ENCODE results near the gene NAV2.

NAV2 gene

GRCh38 chr11:20055312-20055711 lies 342.7 kb downstream of the NAV2 start:
- ATAC-seq = no peak

GRCh38 chr11:20056109-20056949 lies 343.7 kb downstream of the NAV2 start:
- ATAC-seq (no peak), DNase-seq (no peak)
- no peaks in the 10 kb centered on the region for H3K9me3 Mint-ChIP-seq
- no peak overlapping the region for H3K27ac Mint-ChIP-seq
- H3K4me1 Mint-ChIP-seq = no peaks in the 10 kb centered on the region
- no peaks in the 10 kb centered on the region for H3K27me3 Mint-ChIP-seq
- no peak overlapping the region for H3K4me3 Mint-ChIP-seq
- no peaks in the 10 kb centered on the region for H3K36me3 Mint-ChIP-seq (ENCODE audit: low read depth)

More at GRCh38 chr11:20055312-20055711, 342.7 kb downstream of the NAV2 start:
- no peaks in the 10 kb centered on the region for H3K4me1 Mint-ChIP-seq
- no peak for DNase-seq
- no peaks in the 10 kb centered on the region for H3K36me3 Mint-ChIP-seq (ENCODE audit: low read depth)
- no peaks in the 10 kb centered on the region for H3K27me3 Mint-ChIP-seq
- no peak overlapping the region for H3K4me3 Mint-ChIP-seq
- H3K27ac Mint-ChIP-seq = no peak overlapping the region
- no peaks in the 10 kb centered on the region for H3K9me3 Mint-ChIP-seq

GRCh38 chr11:20056950-20057943 lies 344.6 kb downstream of the NAV2 start:
- H3K4me1 Mint-ChIP-seq = no peaks in the 10 kb centered on the region
- DNase-seq (no peak), ATAC-seq (no peak)
- H3K4me3 Mint-ChIP-seq = no peak overlapping the region
- H3K36me3 Mint-ChIP-seq (ENCODE audit: low read depth) = no peaks in the 10 kb centered on the region
- H3K9me3 Mint-ChIP-seq = no peaks in the 10 kb centered on the region
- H3K27me3 Mint-ChIP-seq = no peaks in the 10 kb centered on the region
- H3K27ac Mint-ChIP-seq = no peak overlapping the region

- DNase-seq (no peak), ATAC-seq (no peak)
- no peak overlapping the region for H3K27ac Mint-ChIP-seq
- H3K4me3 Mint-ChIP-seq = no peak overlapping the region
- no peaks in the 10 kb centered on the region for H3K9me3 Mint-ChIP-seq
- H3K27me3 Mint-ChIP-seq = no peaks in the 10 kb centered on the region
- H3K36me3 Mint-ChIP-seq (ENCODE audit: low read depth) = no peaks in the 10 kb centered on the region
- no peaks in the 10 kb centered on the region for H3K4me1 Mint-ChIP-seq
Observed at GRCh38 chr11:20058749-20059458, 346.3 kb downstream of the NAV2 start.

GRCh38 chr11:20059587-20060021 lies 347.0 kb downstream of the NAV2 start:
- H3K4me1 Mint-ChIP-seq = no peaks in the 10 kb centered on the region
- H3K27me3 Mint-ChIP-seq = no peaks in the 10 kb centered on the region
- no peak overlapping the region for H3K4me3 Mint-ChIP-seq
- H3K9me3 Mint-ChIP-seq = no peaks in the 10 kb centered on the region
- H3K36me3 Mint-ChIP-seq (ENCODE audit: low read depth) = no peaks in the 10 kb centered on the region
- no peak for ATAC-seq
- H3K27ac Mint-ChIP-seq = no peak overlapping the region
- DNase-seq = no peak

GRCh38 chr11:20060181-20060580 lies 347.5 kb downstream of the NAV2 start:
- Mint-ChIP-seq H3K36me3 (ENCODE audit: low read depth) (no peaks in the 10 kb centered on the region), H3K4me3 (no peak overlapping the region), H3K27ac (no peak overlapping the region), H3K9me3 (no peaks in the 10 kb centered on the region), H3K4me1 (no peaks in the 10 kb centered on the region), H3K27me3 (no peaks in the 10 kb centered on the region)
- DNase-seq (no peak), ATAC-seq (no peak)

- H3K27me3 Mint-ChIP-seq = no peaks in the 10 kb centered on the region
- no peak for DNase-seq
- no peaks in the 10 kb centered on the region for H3K9me3 Mint-ChIP-seq
- no peaks in the 10 kb centered on the region for H3K36me3 Mint-ChIP-seq (ENCODE audit: low read depth)
- H3K4me3 Mint-ChIP-seq = no peak overlapping the region
- no peak overlapping the region for H3K27ac Mint-ChIP-seq
- H3K4me1 Mint-ChIP-seq = no peaks in the 10 kb centered on the region
- no peak for ATAC-seq
Observed at GRCh38 chr11:20060647-20061205, 348.1 kb downstream of the NAV2 start.

- DNase-seq = no peak
- H3K27ac Mint-ChIP-seq = no peak overlapping the region
- H3K4me1 Mint-ChIP-seq = no peaks in the 10 kb centered on the region
- ATAC-seq = no peak
- H3K36me3 Mint-ChIP-seq (ENCODE audit: low read depth) = no peaks in the 10 kb centered on the region
- H3K27me3 Mint-ChIP-seq = peaks cover 9% of the 10 kb centered on the region
- no peak overlapping the region for H3K4me3 Mint-ChIP-seq
- H3K9me3 Mint-ChIP-seq = no peaks in the 10 kb centered on the region
Observed at GRCh38 chr11:20061776-20062175, 349.1 kb downstream of the NAV2 start.

GRCh38 chr11:20064961-20065405 lies 352.3 kb downstream of the NAV2 start:
- no peaks in the 10 kb centered on the region for H3K4me1 Mint-ChIP-seq
- DNase-seq (no peak), ATAC-seq (no peak)
- no peak overlapping the region for H3K4me3 Mint-ChIP-seq
- no peaks in the 10 kb centered on the region for H3K9me3 Mint-ChIP-seq
- H3K27me3 Mint-ChIP-seq = peaks cover 10% of the 10 kb centered on the region
- no peak overlapping the region for H3K27ac Mint-ChIP-seq
- H3K36me3 Mint-ChIP-seq (ENCODE audit: low read depth) = no peaks in the 10 kb centered on the region

GRCh38 chr11:20065406-20065805 lies 352.8 kb downstream of the NAV2 start:
- DNase-seq = no peak
- H3K4me1 Mint-ChIP-seq = no peaks in the 10 kb centered on the region
- H3K36me3 Mint-ChIP-seq (ENCODE audit: low read depth) = no peaks in the 10 kb centered on the region
- H3K27me3 Mint-ChIP-seq = peaks cover 10% of the 10 kb centered on the region
- no peaks in the 10 kb centered on the region for H3K9me3 Mint-ChIP-seq
- no peak overlapping the region for H3K4me3 Mint-ChIP-seq
- H3K27ac Mint-ChIP-seq = no peak overlapping the region
- no peak for ATAC-seq

- Mint-ChIP-seq H3K4me3 (no peak overlapping the region), H3K36me3 (ENCODE audit: low read depth) (no peaks in the 10 kb centered on the region), H3K4me1 (no peaks in the 10 kb centered on the region), H3K9me3 (no peaks in the 10 kb centered on the region), H3K27ac (no peak overlapping the region), H3K27me3 (peaks cover 10% of the 10 kb centered on the region)
- ATAC-seq = no peak
- no peak for DNase-seq
Observed at GRCh38 chr11:20066013-20066782, 353.6 kb downstream of the NAV2 start.

GRCh38 chr11:20066783-20067156 lies 354.1 kb downstream of the NAV2 start:
- no peak overlapping the region for H3K27ac Mint-ChIP-seq
- no peak overlapping the region for H3K4me3 Mint-ChIP-seq
- peaks cover 10% of the 10 kb centered on the region for H3K27me3 Mint-ChIP-seq
- H3K4me1 Mint-ChIP-seq = no peaks in the 10 kb centered on the region
- no peaks in the 10 kb centered on the region for H3K36me3 Mint-ChIP-seq (ENCODE audit: low read depth)
- ATAC-seq (no peak), DNase-seq (no peak)
- H3K9me3 Mint-ChIP-seq = no peaks in the 10 kb centered on the region

- Mint-ChIP-seq H3K36me3 (ENCODE audit: low read depth) (no peaks in the 10 kb centered on the region), H3K4me3 (no peak overlapping the region), H3K9me3 (no peaks in the 10 kb centered on the region), H3K27me3 (peaks cover 13% of the 10 kb centered on the region), H3K27ac (no peak overlapping the region), H3K4me1 (no peaks in the 10 kb centered on the region)
- DNase-seq (no peak), ATAC-seq (no peak)
Observed at GRCh38 chr11:20067665-20068064, 355.0 kb downstream of the NAV2 start.

Data from activated naive CD8-positive, alpha-beta T cell treated with anti-CD3 and anti-CD28 coated beads, Interleukin-2, amount 50 U/mL, for 24 hours (primary cell).